Mesothelial cell of epicardium (in vitro differentiated cells): Measurements from ENCODE around the gene ARID4B. TPM values are rescaled to one million over a fixed set of nuclear protein-coding genes. Genes with fewer than 3 reads are reported as not detected.

Experiments
- DNase-seq, 2 experiments: peaks; one replicate each; pipeline ENCODE4 v3.0.0; 2021; ENCODE audit warnings: low spot score in 2 of 2; ENCODE audit not compliant: unreplicated experiment in 2 of 2
- H3K27ac Mint-ChIP-seq: 2 replicates; pipeline ENCODE4 v1.8.0; 2021; ENCODE audit warnings: mixed read lengths
- H3K27me3 Mint-ChIP-seq: 2 replicates; pipeline ENCODE4 v1.8.0; 2021; ENCODE audit warnings: low read depth, mixed read lengths
- H3K36me3 Mint-ChIP-seq: 2 replicates; pipeline ENCODE4 v1.8.0; 2021; ENCODE audit warnings: mixed read lengths
- H3K4me1 Mint-ChIP-seq: 2 replicates; pipeline ENCODE4 v1.8.0; 2021; ENCODE audit warnings: mixed read lengths
- H3K4me3 Mint-ChIP-seq: 2 replicates; pipeline ENCODE4 v1.8.0; 2021; ENCODE audit warnings: mild to moderate bottlenecking, moderate library complexity, mixed read lengths
- H3K9me3 Mint-ChIP-seq: 2 replicates; pipeline ENCODE4 v1.8.0; 2021; ENCODE audit warnings: mixed read lengths
- total RNA-seq: library from RNA; stranded (reverse); gene quantifications from 3 replicates; pipeline ENCODE4 v1.2.1, GENCODE V29; 2021
- TF ChIP-seq, protein P1 (sequence below): fragments of 200-600 bp; sonication (generic); IDR thresholded peaks from one replicate; pipeline ENCODE4 v1.5.0; 2021; ENCODE audit warnings: antibody characterized with exemption; ENCODE audit not compliant: unreplicated experiment

The ARID4B gene
- 68.3 to 71.5 TPM (median 68.7 TPM) in 3 replicates for total RNA-seq

- H3K4me1 Mint-ChIP-seq, result peaks cover 30% of the 10 kb centered on the region
- H3K27me3 Mint-ChIP-seq, result no peaks in the 10 kb centered on the region
- peak within 1 kb of the TSS; percentile 96 for H3K27ac Mint-ChIP-seq
- DNase-seq, result peak; percentile 65 to 76
- H3K9me3 Mint-ChIP-seq, result no peaks in the 10 kb centered on the region
- TF ChIP-seq, protein P1, sequence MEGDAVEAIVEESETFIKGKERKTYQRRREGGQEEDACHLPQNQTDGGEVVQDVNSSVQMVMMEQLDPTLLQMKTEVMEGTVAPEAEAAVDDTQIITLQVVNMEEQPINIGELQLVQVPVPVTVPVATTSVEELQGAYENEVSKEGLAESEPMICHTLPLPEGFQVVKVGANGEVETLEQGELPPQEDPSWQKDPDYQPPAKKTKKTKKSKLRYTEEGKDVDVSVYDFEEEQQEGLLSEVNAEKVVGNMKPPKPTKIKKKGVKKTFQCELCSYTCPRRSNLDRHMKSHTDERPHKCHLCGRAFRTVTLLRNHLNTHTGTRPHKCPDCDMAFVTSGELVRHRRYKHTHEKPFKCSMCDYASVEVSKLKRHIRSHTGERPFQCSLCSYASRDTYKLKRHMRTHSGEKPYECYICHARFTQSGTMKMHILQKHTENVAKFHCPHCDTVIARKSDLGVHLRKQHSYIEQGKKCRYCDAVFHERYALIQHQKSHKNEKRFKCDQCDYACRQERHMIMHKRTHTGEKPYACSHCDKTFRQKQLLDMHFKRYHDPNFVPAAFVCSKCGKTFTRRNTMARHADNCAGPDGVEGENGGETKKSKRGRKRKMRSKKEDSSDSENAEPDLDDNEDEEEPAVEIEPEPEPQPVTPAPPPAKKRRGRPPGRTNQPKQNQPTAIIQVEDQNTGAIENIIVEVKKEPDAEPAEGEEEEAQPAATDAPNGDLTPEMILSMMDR, result no peak
- H3K4me3 Mint-ChIP-seq, result peak within 1 kb of the TSS; percentile 93
- no peaks in the 10 kb centered on the region for H3K36me3 Mint-ChIP-seq
Observed at GRCh38 chr1:235327559-235328270, at the start of gene ARID4B. Gene ARID4B, minus strand, starts transcription at chr1:235328179. Its CDS starts 1,260 bp downstream, at chr1:235326919.

GRCh38 chr1:235375919-235376605, 48.1 kb upstream of the ARID4B start:
- Mint-ChIP-seq H3K27me3 (no peaks in the 10 kb centered on the region), H3K4me3 (no peak overlapping the region), H3K4me1 (no peaks in the 10 kb centered on the region), H3K9me3 (no peaks in the 10 kb centered on the region), H3K27ac (no peak overlapping the region), H3K36me3 (peaks cover 18% of the 10 kb centered on the region)
- no peak for DNase-seq
- TF ChIP-seq, protein P1, result no peak

DNA sequence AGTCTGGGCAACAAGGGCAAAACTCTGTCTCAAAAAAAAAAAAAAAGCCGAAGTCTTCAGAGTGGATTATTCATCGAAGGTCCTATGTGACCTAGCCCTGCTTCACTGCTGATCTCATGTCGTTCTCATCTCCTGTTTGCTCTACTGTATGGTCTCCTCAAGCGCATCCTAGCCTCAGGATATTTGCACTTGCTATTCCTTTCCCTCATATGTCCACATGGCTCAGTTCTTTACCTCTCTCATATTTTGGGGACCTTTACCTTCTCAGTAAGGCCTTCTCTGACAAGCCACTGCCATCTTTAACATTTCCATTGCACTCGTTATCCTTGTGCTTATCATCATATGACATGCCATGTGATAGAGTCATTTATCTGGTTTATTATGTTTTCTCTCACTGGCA, 41.8 kb upstream of the ARID4B start:
- TF ChIP-seq, protein P1, result no peak
- peak overlapping the region; percentile 13 for H3K4me3 Mint-ChIP-seq
- peaks cover 24% of the 10 kb centered on the region for H3K4me1 Mint-ChIP-seq
- H3K27ac Mint-ChIP-seq, result no peak overlapping the region
- H3K9me3 Mint-ChIP-seq, result no peaks in the 10 kb centered on the region
- H3K27me3 Mint-ChIP-seq, result no peaks in the 10 kb centered on the region
- no peak for DNase-seq
- H3K36me3 Mint-ChIP-seq, result peaks cover 10% of the 10 kb centered on the region

- Mint-ChIP-seq H3K27me3 (no peaks in the 10 kb centered on the region), H3K27ac (peak overlapping the region; percentile 98), H3K36me3 (peaks cover 8% of the 10 kb centered on the region), H3K9me3 (no peaks in the 10 kb centered on the region), H3K4me1 (peaks cover 24% of the 10 kb centered on the region), H3K4me3 (peak overlapping the region; percentile 96)
- DNase-seq, result no peak
- TF ChIP-seq, protein P1, result no peak
Observed at GRCh38 chr1:235368428-235368827, 40.4 kb upstream of the ARID4B start.

GRCh38 chr1:235367000-235367908, 39.3 kb upstream of the ARID4B start, which contains the start of gene TBCE:
Gene TBCE, plus strand, starts transcription at chr1:235367427. Its CDS starts 12,623 bp downstream, at chr1:235380050.
- Mint-ChIP-seq H3K9me3 (no peaks in the 10 kb centered on the region), H3K27me3 (no peaks in the 10 kb centered on the region), H3K36me3 (peaks cover 5% of the 10 kb centered on the region), H3K4me3 (peak within 1 kb of the TSS; percentile 96), H3K27ac (peak within 1 kb of the TSS; percentile 98), H3K4me1 (peaks cover 24% of the 10 kb centered on the region)
- DNase-seq, result peak; percentile 77 to 94
- TF ChIP-seq, protein P1, result no peak
